DND-41 (cell line): ENCODE data around the gene RASD1.

ENCODE experiments used
- ATAC-seq: fragments of 200-7000 bp; cut with Tn5 transposase; 3 replicates; pipeline ENCODE4 v1.9.1; 2021; ENCODE audit warnings: low read depth; ENCODE audit not compliant: insufficient read depth
- DNase-seq: peaks from one replicate; pipeline ENCODE4 v3.0.0-alpha.2; 2020
- H2AFZ ChIP-seq: 2 replicates; pipeline ENCODE4 v1.6.0; 2012; ENCODE audit warnings: low read depth, low read length
- H3K27ac ChIP-seq: 2 replicates; pipeline ENCODE4 v1.5.1; 2012; ENCODE audit warnings: low read length, inconsistent platforms
- H3K27me3 ChIP-seq: fragments of 200-600 bp; sonication (generic); 2 replicates; pipeline ENCODE4 v1.6.0; 2012; ENCODE audit warnings: low read length, mild to moderate bottlenecking, inconsistent platforms; ENCODE audit not compliant: insufficient read depth, poor library complexity
- H3K36me3 ChIP-seq: 2 replicates; pipeline ENCODE4 v1.5.1; 2012; ENCODE audit warnings: low read length, inconsistent platforms; ENCODE audit not compliant: insufficient read depth
- H3K4me1 ChIP-seq: 2 replicates; pipeline ENCODE4 v1.5.1; 2012; ENCODE audit warnings: mild to moderate bottlenecking, low read length; ENCODE audit not compliant: insufficient read depth
- H3K4me2 ChIP-seq: 2 replicates; pipeline ENCODE4 v1.6.0; 2012; ENCODE audit warnings: mild to moderate bottlenecking, moderate library complexity, low read length, inconsistent platforms; ENCODE audit not compliant: insufficient read depth
- H3K4me3 ChIP-seq, 2 experiments: fragments of 200-600 bp in 1 of 2; shearing (Covaris generic) in 1 of 2; 2 replicates each; pipeline ENCODE4 v1.5.1; 2012 to 2016; ENCODE audit warnings: inconsistent platforms in 2 of 2, low read length in 2 of 2, mild to moderate bottlenecking in 2 of 2, low read depth in 1 of 2, moderate library complexity in 1 of 2
- H3K79me2 ChIP-seq: 2 replicates; pipeline ENCODE4 v1.6.0; 2012; ENCODE audit warnings: low read length, inconsistent platforms; ENCODE audit not compliant: insufficient read depth
- H3K9ac ChIP-seq: 2 replicates; pipeline ENCODE4 v1.6.0; 2012; ENCODE audit warnings: low read depth, mild to moderate bottlenecking, inconsistent platforms, low read length, moderate library complexity
- H3K9me3 ChIP-seq: 2 replicates; pipeline ENCODE4 v1.5.1; 2012; ENCODE audit warnings: low read length, moderate library complexity, mild to moderate bottlenecking, inconsistent platforms; ENCODE audit not compliant: insufficient read depth, severe bottlenecking
- H4K20me1 ChIP-seq: 2 replicates; pipeline ENCODE4 v1.6.0; 2012; ENCODE audit warnings: low read length; ENCODE audit not compliant: insufficient read depth
- CTCF ChIP-seq: IDR thresholded peaks from 2 replicates; pipeline ENCODE4 v1.5.1; 2012; ENCODE audit warnings: borderline replicate concordance, low read length, moderate library complexity, mild to moderate bottlenecking; ENCODE audit not compliant: poor library complexity, severe bottlenecking; ENCODE audit errors: extremely low read depth
- EZH2 ChIP-seq: IDR thresholded peaks from 3 replicates; pipeline ENCODE4 v1.6.1; 2012; ENCODE audit warnings: borderline replicate concordance, low read depth, mild to moderate bottlenecking, moderate library complexity, low read length, inconsistent platforms; ENCODE audit not compliant: severe bottlenecking

The RASD1 gene

GRCh38 chr17:17526369-17526768 is 30.2 kb upstream of the RASD1 start:
- TF ChIP-seq EZH2 = no peak
- no peak for TF ChIP-seq CTCF
- Histone ChIP-seq H3K9me3 (no peaks in the 10 kb centered on the region), H4K20me1 (peaks cover 16% of the 10 kb centered on the region; the same call in 1 of the 2 replicates), H3K27me3 (no peaks in the 10 kb centered on the region), H3K79me2 (no peaks in the 10 kb centered on the region; the same call in 1 of the 2 replicates), H3K4me1 (no peaks in the 10 kb centered on the region), H3K27ac (no peak overlapping the region), H3K9ac (no peak overlapping the region), H2AFZ (no peak overlapping the region), H3K36me3 (peaks cover 4% of the 10 kb centered on the region; the same call in 1 of the 2 replicates), H3K4me3 (no peak overlapping the region), H3K4me2 (no peak overlapping the region)
- no peak for DNase-seq
- ATAC-seq = no peak

GRCh38 chr17:17525956-17526355 is 29.8 kb upstream of the RASD1 start:
- Histone ChIP-seq H3K9me3 (no peaks in the 10 kb centered on the region), H3K36me3 (peaks cover 8% of the 10 kb centered on the region), H3K9ac (no peak overlapping the region), H4K20me1 (peaks cover 16% of the 10 kb centered on the region; the same call in 1 of the 2 replicates), H3K4me2 (no peak overlapping the region), H3K4me3 (no peak overlapping the region), H2AFZ (no peak overlapping the region), H3K27ac (0 out of 2 replicates have a peak overlapping the region, but pooled peaks have one; percentile 25), H3K4me1 (no peaks in the 10 kb centered on the region), H3K27me3 (no peaks in the 10 kb centered on the region), H3K79me2 (no peaks in the 10 kb centered on the region; the same call in 1 of the 2 replicates)
- ATAC-seq (no peak), DNase-seq (no peak)
- TF ChIP-seq CTCF = no peak
- TF ChIP-seq EZH2 = no peak

- Histone ChIP-seq H2AFZ (no peak overlapping the region), H3K9ac (no peak overlapping the region), H3K9me3 (no peaks in the 10 kb centered on the region), H3K36me3 (peaks cover 11% of the 10 kb centered on the region), H3K27ac (no peak overlapping the region), H3K27me3 (no peaks in the 10 kb centered on the region), H3K4me2 (no peak overlapping the region), H3K4me3 (no peak overlapping the region), H3K4me1 (no peaks in the 10 kb centered on the region), H3K79me2 (no peaks in the 10 kb centered on the region; the same call in 1 of the 2 replicates), H4K20me1 (peaks cover 16% of the 10 kb centered on the region; the same call in 1 of the 2 replicates)
- DNase-seq = no peak
- ATAC-seq = no peak
- no peak for TF ChIP-seq EZH2
- no peak for TF ChIP-seq CTCF
Observed at GRCh38 chr17:17525311-17525710, 29.1 kb upstream of the RASD1 start.
